ENCODE results near the gene SPTB. TPM values are rescaled to one million over a fixed set of nuclear protein-coding genes. Genes with fewer than 3 reads are reported as not detected.
"Not testable (repeated sequence)": the region's sequence is repeated elsewhere in the genome, so short reads cannot be mapped to it uniquely, and the experiment has no call there.

SPTB gene
- total RNA-seq: 1.9 TPM

GRCh38 chr14:64879635-64880220 is at the start of gene SPTB:
TSS of gene SPTB (minus strand) at chr14:64879907. CDS start at chr14:64823094, 56,813 bp downstream.
- DNase-seq (ENCODE audit: low spot score): no peak

DNA sequence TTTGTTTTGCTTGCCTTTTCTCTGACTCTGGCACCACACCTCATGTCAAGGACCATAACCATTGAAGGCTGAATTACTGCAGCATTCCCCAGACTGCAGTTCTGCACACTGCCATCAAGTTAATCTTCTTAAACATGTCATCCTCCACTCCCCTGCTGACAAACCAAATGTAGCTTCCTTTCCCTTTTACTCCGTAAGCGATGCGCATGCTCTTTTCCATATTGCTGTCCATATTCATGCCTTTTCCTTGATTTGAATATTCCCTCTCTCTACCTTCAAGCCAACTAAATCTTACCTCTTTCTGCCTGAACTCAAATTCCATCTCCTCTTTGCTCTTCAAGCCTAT is 49.3 kb upstream of the SPTB start:
- no peak for DNase-seq (ENCODE audit: low spot score)

DNA sequence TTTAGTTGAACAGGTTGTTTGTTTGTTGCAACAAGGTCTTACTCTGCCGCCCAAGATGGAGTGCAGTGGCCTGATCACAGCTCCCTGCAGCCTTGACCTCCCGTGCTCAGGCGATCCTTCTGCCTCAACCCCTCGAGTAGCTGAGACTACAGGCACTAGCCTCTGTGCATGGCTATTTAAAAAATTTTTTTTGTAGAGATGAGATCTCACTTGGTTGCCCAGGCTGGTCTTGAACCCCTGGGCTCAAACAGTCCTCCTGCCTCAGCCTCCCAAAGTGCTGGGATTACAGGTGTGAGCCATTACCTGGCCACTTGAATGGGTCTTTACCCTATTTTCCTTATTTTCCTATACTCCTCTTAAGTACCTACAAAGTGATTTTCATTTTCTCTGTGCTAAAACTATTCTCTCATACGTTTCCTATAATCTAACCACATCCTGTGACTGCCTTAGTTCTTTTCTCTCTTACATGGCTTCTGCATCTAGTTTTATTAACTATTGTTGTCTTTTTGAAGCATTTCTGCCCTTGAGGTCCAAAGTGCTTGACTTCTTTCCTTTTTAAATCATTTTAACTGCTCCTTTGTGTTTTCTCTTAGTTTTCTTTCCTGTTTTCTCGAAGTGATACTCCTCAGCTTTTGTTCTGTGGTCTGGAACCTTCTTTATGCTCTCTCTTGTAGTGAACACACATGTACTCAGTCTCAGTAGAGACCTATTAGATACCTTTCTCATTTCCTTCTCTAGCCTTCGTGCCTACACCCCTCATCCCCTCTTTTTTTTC is 48.7 kb upstream of the SPTB start:
- no peak for DNase-seq (ENCODE audit: low spot score)

DNA sequence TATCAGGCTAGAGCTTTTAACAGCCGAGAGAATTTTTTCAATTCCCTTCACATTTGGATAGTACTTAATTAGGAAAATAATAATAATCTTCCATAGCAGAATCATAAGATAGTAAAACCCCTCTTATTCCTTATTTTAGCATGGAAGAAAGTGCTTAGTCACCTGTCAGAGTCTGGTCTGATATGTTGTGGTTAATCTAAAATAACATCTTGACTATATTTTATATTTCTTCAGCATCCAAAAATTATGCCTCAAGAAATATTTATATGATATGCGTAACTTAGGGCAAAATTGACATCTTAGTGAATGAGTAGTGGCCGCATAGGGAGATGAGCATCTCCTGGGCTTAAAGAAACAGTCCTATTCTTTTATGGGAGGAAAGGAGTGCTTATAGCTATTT is 47.3 kb upstream of the SPTB start:
- DNase-seq (ENCODE audit: low spot score): no peak

DNA sequence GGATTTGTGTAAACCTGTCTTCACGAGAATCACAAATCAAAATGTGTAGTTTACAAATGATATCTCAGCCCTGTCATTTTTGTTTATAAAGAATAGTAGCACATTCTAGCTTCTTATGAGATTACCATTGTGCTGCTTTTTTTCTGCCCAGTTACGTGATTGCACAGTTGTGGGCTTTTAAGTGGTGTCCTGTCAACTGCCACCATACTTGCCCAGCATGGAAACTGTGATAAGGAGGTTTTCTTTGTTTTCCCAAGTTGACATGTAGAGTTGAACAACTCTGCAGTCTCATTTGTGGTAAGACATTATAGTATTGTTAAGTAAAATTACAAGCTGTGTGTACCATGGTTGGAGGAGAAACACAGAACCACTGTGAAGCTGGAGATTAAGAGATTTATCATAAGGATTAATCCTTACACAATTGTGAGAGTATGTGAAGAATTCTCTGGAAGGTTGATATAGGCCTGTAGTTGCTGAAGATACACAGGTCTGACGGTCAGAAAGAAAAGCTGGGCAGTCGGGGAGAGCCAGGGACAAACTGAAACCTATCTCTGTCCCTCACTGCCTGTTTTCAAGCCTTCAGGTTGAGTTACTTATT is 46.8 kb upstream of the SPTB start:
- DNase-seq (ENCODE audit: low spot score): no peak

- no peak for DNase-seq (ENCODE audit: low spot score)
Observed at GRCh38 chr14:64923015-64923414, 43.3 kb upstream of the SPTB start.

- no peak for DNase-seq (ENCODE audit: low spot score)
Observed at GRCh38 chr14:64920465-64920864, 40.8 kb upstream of the SPTB start.

GRCh38 chr14:64919618-64920017 is 39.9 kb upstream of the SPTB start:
- no peak for DNase-seq (ENCODE audit: low spot score)

DNA sequence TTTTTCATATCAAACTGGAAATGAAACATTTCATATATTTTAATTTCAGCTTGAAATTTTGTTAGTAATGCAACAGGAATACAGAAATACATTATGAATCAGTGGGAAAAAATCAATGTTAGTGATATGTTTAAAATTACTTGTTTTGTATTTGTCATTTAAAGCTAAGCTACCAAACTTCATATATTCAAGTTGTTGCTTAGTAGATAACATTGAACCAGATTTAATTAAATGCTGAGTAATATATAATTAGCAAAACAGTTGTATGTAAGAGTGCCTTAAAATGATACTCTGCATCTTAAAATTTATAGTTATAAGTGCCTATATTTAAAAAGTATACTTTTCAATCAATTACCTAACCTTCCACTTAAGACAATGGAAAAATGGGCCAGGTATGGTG is 39.5 kb upstream of the SPTB start:
- DNase-seq (ENCODE audit: low spot score): no peak

GRCh38 chr14:64918216-64918615 is 38.5 kb upstream of the SPTB start:
- DNase-seq (ENCODE audit: low spot score): no peak

DNA sequence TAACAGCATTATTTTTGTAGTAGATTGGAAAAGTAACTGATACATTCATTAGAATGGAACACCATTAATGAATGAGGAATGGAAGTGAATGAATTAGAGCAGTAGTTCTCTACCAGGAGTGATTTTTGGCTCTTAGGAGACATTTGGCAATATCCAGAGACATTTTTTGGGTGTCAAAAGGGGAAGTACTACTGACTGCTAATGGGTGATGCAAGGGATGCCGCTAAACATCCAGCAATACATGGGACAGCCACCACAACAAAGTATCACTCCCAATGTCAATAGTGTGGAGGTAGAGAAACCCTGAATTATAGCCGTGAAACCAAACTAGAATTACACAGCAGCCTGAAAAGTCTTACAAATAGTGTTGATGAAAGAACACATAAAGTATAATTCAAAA is 36.1 kb upstream of the SPTB start:
- no peak for DNase-seq (ENCODE audit: low spot score)

- DNase-seq (ENCODE audit: low spot score): no peak
Observed at GRCh38 chr14:64915029-64915424, 35.3 kb upstream of the SPTB start.

DNA sequence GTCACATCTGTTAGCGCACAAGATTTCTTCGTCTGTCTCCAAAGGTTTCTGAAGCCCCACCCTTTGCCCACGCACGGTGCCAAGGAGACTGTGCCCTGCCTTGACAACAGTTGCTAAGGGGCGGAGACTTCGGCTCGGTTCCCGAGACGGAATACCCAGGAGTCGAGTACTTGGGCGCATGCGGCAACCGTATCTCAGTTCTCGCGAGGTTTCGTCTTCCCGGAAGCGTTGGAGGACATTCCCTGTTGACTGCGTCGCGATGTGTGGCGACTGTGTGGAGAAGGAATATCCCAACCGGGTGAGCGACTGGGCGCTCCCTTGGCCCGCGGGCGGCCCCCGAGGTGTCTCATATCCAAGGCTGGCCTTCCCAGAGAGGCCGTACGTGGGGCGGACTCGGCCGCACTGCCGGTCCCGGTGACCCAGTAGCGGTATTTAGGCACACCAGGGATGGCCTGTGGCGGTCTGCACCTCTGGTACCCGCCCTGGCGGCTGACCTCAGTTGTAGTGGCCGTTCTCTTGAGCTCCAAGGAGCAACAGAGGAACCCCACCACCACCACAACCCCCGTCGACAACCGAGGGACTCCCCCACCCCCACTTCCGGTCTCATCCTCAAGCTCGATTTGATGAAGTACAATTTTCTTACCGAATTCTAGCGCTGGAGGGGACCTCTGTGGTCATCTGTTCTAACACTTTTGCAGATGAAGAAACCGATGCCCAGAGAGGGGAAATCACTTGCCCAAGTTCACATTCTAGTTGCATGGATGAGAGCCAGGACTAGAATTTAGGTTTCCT is 34.7 kb upstream of the SPTB start, which contains the start of gene CHURC1:
TSS of gene CHURC1 (plus strand) at position 219 of the 792 bp plus-strand sequence. CDS start at position 260, 41 bp downstream.
- peak; percentile 99 for DNase-seq (ENCODE audit: low spot score)

DNA sequence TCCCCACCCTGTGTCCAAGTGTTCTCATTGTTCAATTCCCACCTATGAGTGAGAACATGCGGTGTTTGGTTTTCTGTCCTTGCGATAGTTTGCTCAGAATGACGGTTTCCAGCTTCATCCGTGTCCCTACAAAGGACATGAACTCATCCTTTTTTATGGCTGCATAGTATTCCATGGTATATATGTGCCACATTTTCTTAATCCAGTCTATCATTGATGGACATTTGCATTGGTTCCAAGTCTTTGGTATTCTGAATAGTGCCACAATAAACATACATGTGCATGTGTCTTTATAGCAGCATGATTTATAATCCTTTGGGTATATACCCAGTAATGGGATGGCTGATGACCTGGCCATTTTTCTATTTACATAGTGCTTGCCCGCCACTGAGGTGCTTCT is 33.8 kb upstream of the SPTB start:
- not testable (repeated sequence) for DNase-seq (ENCODE audit: low spot score)

GRCh38 chr14:64912261-64912660 is 32.6 kb upstream of the SPTB start:
- DNase-seq (ENCODE audit: low spot score): no peak

DNA sequence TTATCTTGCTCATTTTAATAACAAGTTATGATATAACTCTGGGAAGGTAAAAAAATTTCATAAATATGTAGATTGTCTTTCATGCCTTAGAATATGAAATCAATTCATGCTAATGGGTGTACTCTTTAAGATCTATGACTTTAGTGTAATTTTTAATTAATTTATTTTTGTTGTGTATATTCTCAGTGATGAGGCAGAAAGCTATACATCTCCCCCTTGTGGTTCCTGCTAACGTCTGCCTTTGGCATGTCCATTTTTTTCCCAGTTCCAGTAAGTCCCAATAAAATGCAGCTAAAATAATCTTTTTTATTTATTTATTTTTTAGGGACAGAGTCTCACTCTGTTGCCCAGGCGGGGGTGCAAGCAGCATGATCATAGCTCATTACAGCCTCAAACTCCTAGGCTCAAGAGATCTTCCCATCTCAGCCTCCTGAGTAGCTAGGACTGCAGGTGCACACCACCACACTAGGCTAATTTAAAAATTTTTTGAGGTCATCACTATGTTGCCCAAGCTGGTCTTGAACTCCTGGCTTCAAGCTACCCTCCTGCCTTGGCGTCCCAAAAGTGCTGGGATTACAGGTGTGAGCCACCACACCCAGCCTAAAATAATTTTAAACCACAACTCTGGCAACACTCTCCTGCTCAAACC is 31.3 kb upstream of the SPTB start:
- DNase-seq (ENCODE audit: low spot score): no peak

GRCh38 chr14:64906022-64906421 is 26.3 kb upstream of the SPTB start:
- no peak for DNase-seq (ENCODE audit: low spot score)

DNA sequence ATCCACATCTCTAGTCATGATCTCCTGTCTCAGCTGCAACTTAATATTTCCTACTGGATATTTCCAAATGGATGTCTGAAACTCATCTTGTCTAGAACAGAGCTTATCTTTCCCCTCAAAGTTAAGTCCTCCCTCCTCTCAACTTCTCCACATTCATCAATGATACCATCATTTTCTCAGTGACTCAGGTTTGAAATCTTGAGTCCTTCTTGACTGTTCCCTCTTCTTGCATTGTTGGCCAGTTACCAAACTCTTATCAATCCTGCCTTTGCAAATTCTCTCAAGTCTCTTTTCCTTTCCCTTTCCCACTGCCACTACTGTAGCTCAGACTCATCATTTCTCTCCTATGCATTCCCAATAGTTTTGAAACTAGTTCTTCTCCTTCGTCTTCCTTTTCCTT is 20.3 kb upstream of the SPTB start:
- DNase-seq (ENCODE audit: low spot score): no peak

GRCh38 chr14:64891839-64892375 is 12.2 kb upstream of the SPTB start:
- no peak for DNase-seq (ENCODE audit: low spot score)

GRCh38 chr14:64891173-64891838 is 11.6 kb upstream of the SPTB start:
- DNase-seq (ENCODE audit: low spot score): no peak

DNA sequence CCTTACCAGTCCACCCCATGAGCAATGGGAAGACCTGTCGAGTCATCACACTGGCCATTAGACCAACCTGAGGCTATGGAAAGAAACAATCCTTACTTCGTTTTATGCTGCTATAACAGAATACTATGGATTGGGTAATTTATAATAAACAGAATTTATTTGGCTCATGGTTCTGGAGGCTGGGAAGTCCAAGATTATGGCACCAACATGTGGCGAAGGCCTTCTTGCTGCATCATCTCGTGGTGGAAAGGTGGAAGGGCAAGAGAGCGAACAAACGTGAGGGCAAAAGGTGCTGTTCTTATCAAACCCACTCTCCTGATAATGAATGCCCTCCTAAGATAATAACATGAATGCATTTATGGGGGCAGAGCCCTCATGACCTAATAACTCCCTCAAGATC is 9.6 kb upstream of the SPTB start:
- no peak for DNase-seq (ENCODE audit: low spot score)
